ENCODE measurements around the gene FBXO42. TPM values are rescaled to one million over a fixed set of nuclear protein-coding genes. Genes with fewer than 3 reads are reported as not detected.

The FBXO42 gene
- total and polyA plus RNA-seq, 3 donors from 2014 or later, result 25.0 to 45.6 (median 42.0) TPM

DNA sequence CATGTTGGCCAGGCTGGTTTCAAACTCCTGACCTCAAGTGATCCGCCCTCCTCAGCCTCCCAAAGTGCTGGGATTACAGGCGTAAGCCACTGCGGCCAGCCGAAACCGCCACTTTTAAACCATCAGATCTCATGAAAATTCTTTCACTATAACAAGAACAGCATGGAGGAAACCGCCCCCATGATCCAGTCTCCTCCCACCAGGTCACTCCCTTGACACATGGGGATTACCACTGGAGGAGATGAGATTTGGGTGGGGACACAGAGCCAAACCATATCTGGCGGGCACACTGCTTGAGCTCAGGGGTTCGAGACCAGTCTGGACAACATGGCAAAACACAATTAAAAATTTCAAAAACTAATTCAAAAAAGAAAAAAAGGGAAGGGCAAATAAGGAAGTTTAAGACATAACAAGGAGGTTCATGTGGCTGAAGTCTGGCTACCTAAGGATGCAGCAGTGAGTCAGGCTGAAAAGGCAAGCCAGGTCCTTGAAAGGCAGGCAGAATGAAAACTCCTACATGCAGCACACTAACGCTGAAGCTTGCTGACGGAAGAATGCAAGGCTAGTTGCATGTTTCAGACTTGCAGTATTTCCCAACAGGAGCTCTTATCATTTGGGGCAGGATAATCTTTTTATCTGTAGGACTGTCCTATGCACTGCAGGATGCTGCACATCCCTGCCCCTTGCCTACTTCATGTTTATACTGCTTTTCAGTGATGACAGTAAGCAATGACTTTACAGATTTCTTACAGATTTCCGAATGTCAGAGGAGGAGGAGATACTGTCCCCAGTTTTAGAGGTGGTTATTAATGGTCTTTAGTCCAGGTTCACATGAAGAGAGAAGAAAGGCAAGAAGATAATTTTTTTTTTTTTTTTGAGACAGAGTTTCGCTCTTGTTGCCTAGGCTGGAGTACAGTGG lies 49.3 kb downstream of the FBXO42 start:
- Histone ChIP-seq H3K36me3 (ENCODE audit: low read depth, missing control alignments) (no peaks in the 10 kb centered on the region), H3K27me3 (no peaks in the 10 kb centered on the region), H3K27ac (no peak overlapping the region), H3K9me3 (no peaks in the 10 kb centered on the region), H3K4me1 (peaks cover 10% of the 10 kb centered on the region), H3K4me3 (no peak overlapping the region)
- no peak for DNase-seq
- WGBS, 2 donors, result 90 to 94% methylated on average over 11 to 12 of the region's 12 CpGs
- TF ChIP-seq, protein P1, sequence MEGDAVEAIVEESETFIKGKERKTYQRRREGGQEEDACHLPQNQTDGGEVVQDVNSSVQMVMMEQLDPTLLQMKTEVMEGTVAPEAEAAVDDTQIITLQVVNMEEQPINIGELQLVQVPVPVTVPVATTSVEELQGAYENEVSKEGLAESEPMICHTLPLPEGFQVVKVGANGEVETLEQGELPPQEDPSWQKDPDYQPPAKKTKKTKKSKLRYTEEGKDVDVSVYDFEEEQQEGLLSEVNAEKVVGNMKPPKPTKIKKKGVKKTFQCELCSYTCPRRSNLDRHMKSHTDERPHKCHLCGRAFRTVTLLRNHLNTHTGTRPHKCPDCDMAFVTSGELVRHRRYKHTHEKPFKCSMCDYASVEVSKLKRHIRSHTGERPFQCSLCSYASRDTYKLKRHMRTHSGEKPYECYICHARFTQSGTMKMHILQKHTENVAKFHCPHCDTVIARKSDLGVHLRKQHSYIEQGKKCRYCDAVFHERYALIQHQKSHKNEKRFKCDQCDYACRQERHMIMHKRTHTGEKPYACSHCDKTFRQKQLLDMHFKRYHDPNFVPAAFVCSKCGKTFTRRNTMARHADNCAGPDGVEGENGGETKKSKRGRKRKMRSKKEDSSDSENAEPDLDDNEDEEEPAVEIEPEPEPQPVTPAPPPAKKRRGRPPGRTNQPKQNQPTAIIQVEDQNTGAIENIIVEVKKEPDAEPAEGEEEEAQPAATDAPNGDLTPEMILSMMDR (IDR thresholded peaks at IDR 0.05), result no peak
- TF ChIP-seq POLR2A (IDR thresholded peaks at IDR 0.05), result no peak
- intact Hi-C loops (cut with DNase I; ENCODE audit: low total_unique reads), result no loop called here

DNA sequence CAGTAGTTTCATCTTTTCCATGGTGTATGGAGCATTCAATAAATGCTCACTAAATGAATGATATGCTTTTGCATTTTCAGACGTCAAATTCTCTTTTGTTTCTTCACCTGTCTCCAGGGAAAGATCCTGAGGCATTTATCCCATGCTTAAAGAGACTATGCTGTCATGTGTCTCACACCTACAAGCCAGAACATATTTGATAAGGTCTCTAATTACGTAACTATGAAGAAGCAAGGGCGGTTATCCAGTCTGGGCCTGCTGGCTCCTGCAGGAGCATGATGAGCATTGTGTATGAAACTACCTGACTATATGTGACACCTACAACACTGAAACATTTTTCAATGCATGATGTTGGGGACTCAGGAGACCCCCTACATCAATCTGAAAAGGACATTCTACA lies 51.8 kb downstream of the FBXO42 start:
- Histone ChIP-seq H3K27ac (no peak overlapping the region), H3K27me3 (no peaks in the 10 kb centered on the region), H3K4me3 (no peak overlapping the region), H3K36me3 (ENCODE audit: low read depth, missing control alignments) (no peaks in the 10 kb centered on the region), H3K9me3 (no peaks in the 10 kb centered on the region), H3K4me1 (peaks cover 10% of the 10 kb centered on the region)
- 84 to 86% methylated on average over 3 of the region's 3 CpGs for WGBS, 2 donors
- intact Hi-C loops (cut with DNase I; ENCODE audit: low total_unique reads), result no loop called here
- no peak for DNase-seq
- TF ChIP-seq POLR2A (IDR thresholded peaks at IDR 0.05), result no peak
- TF ChIP-seq, protein P1 (IDR thresholded peaks at IDR 0.05), result no peak

DNA sequence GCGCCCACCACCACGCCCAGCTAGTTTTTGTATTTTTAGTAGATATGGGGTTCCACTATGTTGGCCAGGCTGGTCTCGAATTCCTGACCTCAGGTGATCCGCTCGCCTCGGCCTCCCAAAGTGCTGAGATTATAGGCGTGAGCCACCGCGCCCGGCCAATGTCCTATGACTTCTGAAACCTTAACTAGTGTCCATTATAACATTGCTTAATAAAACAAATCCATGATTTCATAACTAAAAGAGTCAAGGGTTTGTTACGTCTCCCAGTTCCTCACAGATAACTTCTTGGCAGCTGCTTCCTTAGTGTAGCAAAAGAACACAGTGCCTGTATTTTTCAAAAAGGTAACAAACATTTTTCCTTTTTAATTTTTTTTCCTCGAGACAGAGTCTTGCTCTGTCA lies 53.6 kb downstream of the FBXO42 start:
- 67 to 82% methylated on average over 12 of the region's 12 CpGs for whole genome bisulfite sequencing, 2 donors
- H3K4me1 ChIP-seq, result peaks cover 10% of the 10 kb centered on the region
- no peak overlapping the region for H3K4me3 ChIP-seq
- peak; percentile 40 for DNase-seq
- no peaks in the 10 kb centered on the region for H3K36me3 ChIP-seq (ENCODE audit: low read depth, missing control alignments)
- TF ChIP-seq, protein P1 (IDR thresholded peaks at IDR 0.05), result no peak
- no peak for TF ChIP-seq POLR2A (IDR thresholded peaks at IDR 0.05)
- no peaks in the 10 kb centered on the region for H3K9me3 ChIP-seq
- H3K27ac ChIP-seq, result peak overlapping the region; percentile 64 to 68
- no peaks in the 10 kb centered on the region for H3K27me3 ChIP-seq
- intact Hi-C loops (cut with DNase I; ENCODE audit: low total_unique reads), result no loop called here

DNA sequence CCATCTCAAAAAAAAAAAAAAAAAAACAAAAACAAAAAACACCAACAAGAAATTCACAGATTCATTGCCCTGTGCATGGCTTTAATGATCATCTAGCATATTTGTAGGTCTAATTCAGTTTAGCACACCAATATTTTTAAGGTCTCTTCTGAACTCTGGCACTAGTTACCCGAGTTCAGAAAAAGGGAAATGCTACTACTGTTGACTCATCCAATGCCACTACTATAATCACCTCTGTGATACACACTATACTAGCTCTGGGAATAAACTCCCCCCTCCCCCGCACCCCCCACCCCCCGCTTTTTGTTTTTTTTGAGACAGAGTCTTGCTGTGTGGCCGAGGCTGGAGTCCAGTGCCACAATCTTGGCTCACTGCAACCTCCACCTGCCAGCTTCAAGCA lies 55.6 kb downstream of the FBXO42 start:
- Histone ChIP-seq H3K4me3 (no peak overlapping the region), H3K36me3 (ENCODE audit: low read depth, missing control alignments) (no peaks in the 10 kb centered on the region), H3K4me1 (peaks cover 12% of the 10 kb centered on the region), H3K9me3 (no peaks in the 10 kb centered on the region), H3K27me3 (no peaks in the 10 kb centered on the region), H3K27ac (no peak overlapping the region)
- no peak for DNase-seq
- TF ChIP-seq, protein P1 (IDR thresholded peaks at IDR 0.05), result no peak
- intact Hi-C loops (cut with DNase I; ENCODE audit: low total_unique reads), result no loop called here
- WGBS, 2 donors, result 87 to 88% methylated on average over 4 of the region's 4 CpGs
